ENCODE results near the gene CA5A.
"Not testable (repeated sequence)": the region's sequence is repeated elsewhere in the genome, so short reads cannot be mapped to it uniquely, and the experiment has no call there.

Gene CA5A

GRCh38 chr16:87922250-87922871, 14.0 kb downstream of the CA5A start:
- no peak for DNase-seq

- DNase-seq = no peak
These were observed 15.0 kb downstream of the CA5A start for GRCh38 chr16:87921236-87921773.

- DNase-seq = no peak
These were observed 16.7 kb downstream of the CA5A start for GRCh38 chr16:87919681-87919994.

GRCh38 chr16:87918866-87919680, 17.3 kb downstream of the CA5A start:
- no peak for DNase-seq

- no peak for DNase-seq
These were observed 18.0 kb downstream of the CA5A start for GRCh38 chr16:87918338-87918737.

GRCh38 chr16:87917503-87917902, 18.8 kb downstream of the CA5A start:
- no peak for DNase-seq

GRCh38 chr16:87914812-87915211, 21.5 kb downstream of the CA5A start:
- DNase-seq = no peak

GRCh38 chr16:87914021-87914725, 22.2 kb downstream of the CA5A start:
- DNase-seq = not testable (repeated sequence)

GRCh38 chr16:87912691-87913090, 23.6 kb downstream of the CA5A start:
- DNase-seq = not testable (repeated sequence)

GRCh38 chr16:87911106-87911763, 25.1 kb downstream of the CA5A start:
- DNase-seq = not testable (repeated sequence)

GRCh38 chr16:87909203-87909935, 27.0 kb downstream of the CA5A start:
- peak; percentile 86 for DNase-seq

- not testable (repeated sequence) for DNase-seq
These were observed 28.2 kb downstream of the CA5A start for GRCh38 chr16:87908101-87908500.

GRCh38 chr16:87905521-87905920, 30.8 kb downstream of the CA5A start:
- not testable (repeated sequence) for DNase-seq

GRCh38 chr16:87904963-87905362, 31.4 kb downstream of the CA5A start:
- not testable (repeated sequence) for DNase-seq

GRCh38 chr16:87900489-87900888, 35.8 kb downstream of the CA5A start:
- not testable (repeated sequence) for DNase-seq

GRCh38 chr16:87897521-87898505, 38.5 kb downstream of the CA5A start:
- DNase-seq = peak; percentile 52

GRCh38 chr16:87896924-87897520, 39.3 kb downstream of the CA5A start:
- not testable (repeated sequence) for DNase-seq

GRCh38 chr16:87896176-87896890, 40.0 kb downstream of the CA5A start:
- not testable (repeated sequence) for DNase-seq

- DNase-seq = peak; percentile 64
These were observed 40.6 kb downstream of the CA5A start for GRCh38 chr16:87895641-87896141.

- DNase-seq = not testable (repeated sequence)
These were observed 42.3 kb downstream of the CA5A start for GRCh38 chr16:87894005-87894404.

All from activated T-cell treated with anti-CD3 and anti-CD28 coated beads, Interleukin-2, amount 50 U/mL, for 1 hour (primary cell).